Subcutaneous abdominal adipose tissue (tissue), 5 donors: ENCODE data around the gene FBXW11.
"Not testable (repeated sequence)": the region's sequence is repeated elsewhere in the genome, so short reads cannot be mapped to it uniquely, and the experiment has no call there.

Experiments used
- H3K27ac ChIP-seq: one replicate; pipeline ENCODE4 v1.7.0; 2013; ENCODE audit warnings: low read depth, mild to moderate bottlenecking, inconsistent platforms, low read length, moderate library complexity
- H3K27me3 ChIP-seq, 5 donors: one replicate each; pipeline ENCODE4 v1.7.0; 2013; ENCODE audit warnings: low read length in 5 of 5, inconsistent platforms in 1 of 5; ENCODE audit not compliant: control insufficient read depth in 5 of 5, insufficient read depth in 4 of 5
- H3K36me3 ChIP-seq, 5 donors: one replicate each; pipeline ENCODE4 v1.7.0; 2013; ENCODE audit warnings: low read length in 5 of 5; ENCODE audit not compliant: control insufficient read depth in 5 of 5, insufficient read depth in 5 of 5
- H3K4me1 ChIP-seq, 5 donors: one replicate each; pipeline ENCODE4 v1.7.0; 2013; ENCODE audit warnings: low read length in 5 of 5, mild to moderate bottlenecking in 3 of 5, moderate library complexity in 1 of 5; ENCODE audit not compliant: control insufficient read depth in 5 of 5, insufficient read depth in 5 of 5
- H3K4me3 ChIP-seq, 5 donors: one replicate each; pipeline ENCODE4 v1.7.0; 2013; ENCODE audit warnings: low read length in 5 of 5, low read depth in 1 of 5
- H3K9ac ChIP-seq, 5 donors: one replicate each; pipeline ENCODE4 v1.7.0; 2013; ENCODE audit warnings: low read length in 5 of 5, mild to moderate bottlenecking in 4 of 5, moderate library complexity in 3 of 5
- H3K9me3 ChIP-seq, 5 donors: one replicate each; pipeline ENCODE4 v1.7.0; 2013; ENCODE audit warnings: low read length in 5 of 5; ENCODE audit not compliant: control insufficient read depth in 5 of 5
- donor health status: healthy.
- donor health status: healthy.
- donor health status: healthy.
- donor health status: healthy.
- donor health status: healthy.

Gene FBXW11

DNA sequence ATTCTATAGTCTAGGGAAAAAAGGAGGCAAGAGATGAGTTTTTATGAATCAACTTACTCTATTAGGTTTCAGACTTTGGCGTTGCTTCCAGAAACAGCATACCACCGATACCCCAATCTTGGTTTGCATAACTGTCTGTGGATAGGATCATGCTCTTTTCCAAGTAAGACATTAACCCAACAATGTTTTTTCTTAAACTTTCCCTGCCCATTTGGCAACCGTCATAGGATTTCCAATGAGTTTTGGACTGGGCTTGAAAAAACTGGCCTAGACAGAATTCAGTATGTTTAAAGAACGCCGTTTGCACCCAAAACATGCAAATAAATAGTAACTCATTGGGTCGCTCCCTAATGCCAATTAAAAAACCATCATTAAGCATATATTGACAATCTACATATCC lies 114.8 kb downstream of the FBXW11 start:
- Histone ChIP-seq H3K4me1 (peaks cover 0 to 11% (median 7%) of the 10 kb centered on the region in 5 donors), H3K9me3 (no peaks in the 10 kb centered on the region), H3K9ac (no peak overlapping the region), H3K36me3 (peaks cover 11 to 22% (median 19%) of the 10 kb centered on the region in 5 donors), H3K27ac (no peak overlapping the region), H3K27me3 (no peaks in the 10 kb centered on the region), H3K4me3 (no peak overlapping the region)

DNA sequence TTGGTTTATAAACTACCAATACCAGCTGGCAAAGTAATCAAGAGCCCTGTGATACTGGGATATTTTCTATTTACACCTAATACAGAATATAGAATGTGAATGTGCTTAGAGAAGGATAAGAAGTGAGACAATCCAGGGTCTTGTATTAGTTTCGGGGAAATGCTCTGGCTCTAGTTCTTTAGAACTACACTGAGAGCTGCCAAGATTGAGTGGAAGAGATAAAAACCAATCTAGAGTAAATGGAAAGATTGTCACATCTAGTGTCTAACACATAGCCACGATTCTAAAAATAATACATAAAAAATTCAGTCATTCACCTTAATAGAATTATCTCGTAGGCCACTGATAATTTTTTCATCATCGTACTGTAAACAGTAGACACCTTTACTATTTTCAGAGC lies 115.3 kb downstream of the FBXW11 start:
- H3K9ac ChIP-seq: no peak overlapping the region
- peaks cover 11 to 22% (median 19%) of the 10 kb centered on the region in 5 donors for H3K36me3 ChIP-seq
- no peak overlapping the region for H3K27ac ChIP-seq
- peaks cover 0 to 9% (median 7%) of the 10 kb centered on the region in 5 donors for H3K4me1 ChIP-seq
- H3K27me3 ChIP-seq: no peaks in the 10 kb centered on the region
- H3K4me3 ChIP-seq: no peak overlapping the region
- no peaks in the 10 kb centered on the region for H3K9me3 ChIP-seq

DNA sequence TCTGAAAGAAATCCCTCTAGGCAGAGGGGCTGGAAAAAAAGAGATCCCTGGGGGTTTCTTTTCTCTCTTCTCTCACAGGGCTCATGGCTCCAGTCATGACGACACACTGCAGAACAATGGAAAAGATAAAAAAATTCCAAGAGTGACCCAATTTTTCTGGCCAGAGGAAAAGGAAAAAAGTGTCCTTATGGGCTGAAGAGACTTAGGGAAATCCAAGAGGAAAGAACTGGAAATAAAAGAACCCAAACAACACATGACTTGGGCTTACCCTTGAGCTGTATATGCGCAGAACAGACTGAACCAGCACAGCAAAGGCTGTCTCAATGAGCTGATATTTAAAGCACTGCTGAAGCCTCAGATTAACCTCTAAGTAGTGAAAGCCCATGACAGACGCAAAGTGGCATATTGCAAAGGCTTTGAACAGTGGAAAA lies 118.4 kb downstream of the FBXW11 start:
- H3K36me3 ChIP-seq: peaks cover 8 to 32% (median 18%) of the 10 kb centered on the region in 5 donors
- H3K27ac ChIP-seq: no peak overlapping the region
- H3K9me3 ChIP-seq: no peaks in the 10 kb centered on the region
- H3K4me1 ChIP-seq: peaks cover 0 to 8% (median 2%) of the 10 kb centered on the region in 5 donors
- H3K27me3 ChIP-seq: no peaks in the 10 kb centered on the region
- H3K4me3 ChIP-seq: no peak overlapping the region
- peak overlapping the region in 1 of 5 donors; percentile 28 for H3K9ac ChIP-seq

DNA sequence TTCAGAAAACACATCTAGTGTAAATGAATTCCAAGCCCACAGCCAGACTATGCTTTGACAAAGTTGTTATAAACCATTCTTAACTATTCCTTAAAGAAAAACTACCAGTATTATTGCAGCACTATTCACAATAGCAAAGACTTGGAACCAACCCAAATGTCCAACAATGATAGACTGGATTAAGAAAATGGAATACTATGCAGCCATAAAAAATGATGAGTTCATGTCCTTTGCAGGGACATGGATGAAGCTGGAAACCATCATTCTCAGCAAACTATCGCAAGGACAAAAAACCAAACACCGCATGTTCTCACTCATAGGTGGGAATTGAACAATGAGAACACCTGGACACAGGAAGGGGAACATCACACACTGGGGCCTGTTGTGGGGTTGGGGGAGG lies 120.4 kb downstream of the FBXW11 start:
- not testable (repeated sequence) for H3K9me3 ChIP-seq, H3K27me3 ChIP-seq, H3K27ac ChIP-seq, H3K9ac ChIP-seq, H3K4me1 ChIP-seq, H3K4me3 ChIP-seq
- peaks cover 8 to 26% (median 16%) of the 10 kb centered on the region in 5 donors for H3K36me3 ChIP-seq

DNA sequence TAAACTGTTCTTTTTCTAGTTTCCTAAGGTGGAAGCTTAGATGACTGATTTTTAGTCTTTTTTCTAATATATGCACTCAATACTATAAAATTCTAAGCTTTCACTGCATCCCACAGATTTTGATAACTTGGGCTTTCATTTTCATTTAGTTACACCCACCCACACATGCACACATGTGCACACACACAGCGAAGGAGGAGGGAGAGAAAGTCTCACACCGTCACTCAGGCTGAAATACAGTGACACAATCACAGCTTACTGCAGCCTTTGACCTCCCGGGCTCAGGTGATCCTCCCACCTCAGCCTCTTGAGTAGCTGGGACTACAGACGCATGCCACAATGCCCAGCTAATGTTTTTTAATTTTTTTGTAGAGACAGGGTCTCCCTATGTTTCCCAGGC lies 124.3 kb downstream of the FBXW11 start:
- no peak overlapping the region for H3K27ac ChIP-seq
- no peak overlapping the region for H3K4me3 ChIP-seq
- H3K9me3 ChIP-seq: no peaks in the 10 kb centered on the region
- peaks cover 8 to 27% (median 13%) of the 10 kb centered on the region in 5 donors for H3K36me3 ChIP-seq
- peaks cover 0 to 2% (median 0%) of the 10 kb centered on the region in 5 donors for H3K4me1 ChIP-seq
- no peak overlapping the region for H3K9ac ChIP-seq
- no peaks in the 10 kb centered on the region for H3K27me3 ChIP-seq

DNA sequence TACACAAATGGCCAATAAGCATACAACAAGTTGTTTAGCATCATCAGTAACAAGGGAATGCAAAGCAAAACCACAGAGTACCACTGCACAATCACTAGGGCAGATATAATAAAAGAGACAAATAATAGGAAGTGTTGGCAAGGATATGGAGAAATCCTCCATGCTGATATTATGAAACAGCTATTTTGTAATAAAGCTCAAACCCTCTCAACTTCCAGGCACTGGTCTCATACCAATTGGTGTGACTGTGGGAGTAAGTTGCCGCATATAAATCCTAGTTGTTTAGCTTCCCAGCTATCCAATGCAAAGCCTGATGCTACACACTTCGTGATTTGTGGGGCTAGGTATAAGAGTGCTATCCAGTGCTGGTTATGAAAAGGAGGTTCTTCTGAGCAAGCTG lies 132.2 kb downstream of the FBXW11 start:
- Histone ChIP-seq H3K27ac (no peak overlapping the region), H3K27me3 (no peaks in the 10 kb centered on the region), H3K9ac (no peak overlapping the region), H3K4me1 (peaks cover 0 to 6% (median 2%) of the 10 kb centered on the region in 5 donors), H3K36me3 (peaks cover 42 to 67% (median 51%) of the 10 kb centered on the region in 5 donors), H3K4me3 (no peak overlapping the region), H3K9me3 (no peaks in the 10 kb centered on the region)

DNA sequence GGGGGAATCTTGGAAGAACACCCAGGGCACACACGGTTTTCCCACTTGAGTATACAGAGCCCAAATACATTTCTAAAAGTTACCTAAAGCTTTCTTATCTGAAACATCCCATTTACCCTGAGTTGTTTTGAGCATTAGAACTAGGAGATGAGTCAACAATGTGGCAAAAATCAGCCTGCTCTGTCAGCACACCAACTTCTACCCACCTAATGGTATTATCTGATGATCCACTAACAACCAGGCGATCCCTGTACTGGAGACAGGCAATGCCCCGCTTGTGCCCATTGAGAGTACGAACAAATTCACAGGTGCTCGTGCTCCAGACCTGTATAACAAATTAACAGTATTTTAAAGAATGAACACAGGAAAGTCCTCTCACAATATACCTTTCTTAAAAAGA lies 133.8 kb downstream of the FBXW11 start:
- H3K27ac ChIP-seq: no peak overlapping the region
- no peak overlapping the region for H3K4me3 ChIP-seq
- H3K4me1 ChIP-seq: peaks cover 0 to 6% (median 2%) of the 10 kb centered on the region in 5 donors
- H3K36me3 ChIP-seq: peaks cover 48 to 76% (median 55%) of the 10 kb centered on the region in 5 donors
- H3K27me3 ChIP-seq: no peaks in the 10 kb centered on the region
- no peaks in the 10 kb centered on the region for H3K9me3 ChIP-seq
- H3K9ac ChIP-seq: no peak overlapping the region

DNA sequence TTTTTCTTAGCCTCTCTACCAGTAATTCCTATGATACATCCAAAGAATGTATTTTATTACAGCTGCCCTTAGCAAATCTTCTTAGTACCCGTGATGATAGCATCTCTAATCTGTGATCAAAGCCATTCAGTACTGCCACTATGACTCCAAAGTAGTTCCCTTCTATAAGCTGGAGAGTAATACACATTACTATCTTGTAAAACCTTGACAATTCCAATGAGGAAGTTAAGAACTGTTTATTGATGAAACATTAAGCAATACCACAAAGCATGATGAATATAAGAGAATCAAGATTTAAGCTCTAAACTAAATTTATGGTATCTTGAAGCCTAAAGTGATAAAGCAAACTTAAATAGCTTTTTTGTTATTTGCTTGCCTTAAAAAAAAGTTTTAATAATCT lies 134.7 kb downstream of the FBXW11 start:
- H3K36me3 ChIP-seq: peaks cover 45 to 70% (median 46%) of the 10 kb centered on the region in 5 donors
- no peaks in the 10 kb centered on the region for H3K27me3 ChIP-seq
- no peaks in the 10 kb centered on the region for H3K9me3 ChIP-seq
- no peak overlapping the region for H3K9ac ChIP-seq
- no peak overlapping the region for H3K4me3 ChIP-seq
- peaks cover 0 to 6% (median 2%) of the 10 kb centered on the region in 5 donors for H3K4me1 ChIP-seq
- no peak overlapping the region for H3K27ac ChIP-seq

DNA sequence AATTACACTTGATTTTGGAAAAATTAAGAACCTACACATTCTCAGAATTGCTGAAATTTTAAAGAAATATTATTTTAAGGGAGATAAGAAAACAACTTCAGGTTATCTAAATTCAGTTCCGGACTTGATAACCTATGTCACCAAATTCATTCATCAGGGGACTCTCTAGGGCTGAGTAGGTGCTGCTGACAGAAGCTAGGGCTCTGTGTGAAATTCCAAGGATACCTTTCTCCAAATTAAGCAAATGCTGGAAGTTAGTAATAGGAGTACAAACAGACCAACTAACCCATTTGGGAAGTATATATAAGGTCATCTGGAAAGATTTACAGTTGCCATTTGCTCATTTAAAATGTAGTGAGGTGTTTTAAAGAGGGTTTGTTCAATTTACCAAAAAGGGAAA lies 136.5 kb downstream of the FBXW11 start:
- Histone ChIP-seq H3K4me1 (peaks cover 0 to 10% (median 2%) of the 10 kb centered on the region in 5 donors), H3K36me3 (peaks cover 29 to 52% (median 38%) of the 10 kb centered on the region in 5 donors), H3K9me3 (no peaks in the 10 kb centered on the region), H3K4me3 (no peak overlapping the region), H3K9ac (no peak overlapping the region), H3K27me3 (no peaks in the 10 kb centered on the region), H3K27ac (no peak overlapping the region)

DNA sequence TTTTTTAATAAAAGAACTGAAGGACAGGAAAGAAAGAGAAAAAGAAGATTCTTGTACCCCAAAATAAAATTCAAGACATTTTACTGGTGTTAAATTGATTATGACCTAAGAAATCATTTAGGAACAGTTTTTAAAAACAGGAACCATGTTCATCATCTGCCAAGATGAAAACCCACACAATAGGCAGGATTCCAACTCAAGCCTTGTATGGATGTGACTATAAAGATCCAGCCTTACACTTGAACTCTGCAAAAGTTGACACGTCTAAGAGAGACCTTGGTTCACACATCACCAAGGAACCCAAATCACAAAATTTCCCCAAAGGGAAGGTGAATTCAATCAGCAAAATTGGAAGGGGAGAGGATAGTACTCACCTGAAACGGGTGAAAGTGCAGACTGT lies 138.2 kb downstream of the FBXW11 start:
- H3K9me3 ChIP-seq: no peaks in the 10 kb centered on the region
- H3K4me1 ChIP-seq: peaks cover 0 to 16% (median 3%) of the 10 kb centered on the region in 5 donors
- no peak overlapping the region for H3K9ac ChIP-seq
- H3K27ac ChIP-seq: no peak overlapping the region
- no peak overlapping the region for H3K4me3 ChIP-seq
- H3K27me3 ChIP-seq: no peaks in the 10 kb centered on the region
- H3K36me3 ChIP-seq: peaks cover 23 to 50% (median 34%) of the 10 kb centered on the region in 5 donors
